Body of pancreas (tissue), 4 donors: Measurements from ENCODE around the gene PEX14.

Experiments
- CTCF ChIP-seq, 7 experiments: fragments of 450-650 bp in 4 of 7; fragments of 200-600 bp in 3 of 7; sonication (generic) in 3 of 7; IDR thresholded peaks; one replicate each; pipeline ENCODE4 v1.5.1; 2016 to 2019; ENCODE audit warnings: antibody characterized with exemption in 7 of 7
- POLR2A ChIP-seq, 3 donors: fragments of 450-650 bp; IDR thresholded peaks; one replicate each; pipeline ENCODE4 v1.6.1; 2016; ENCODE audit warnings: antibody characterized with exemption in 3 of 3, mild to moderate bottlenecking in 2 of 3

GRCh38 chr1:10506677-10507047, 31.9 kb downstream of the PEX14 start:
- TF ChIP-seq POLR2A (IDR thresholded peaks at IDR 0.05) (no peak), CTCF (IDR thresholded peaks at IDR 0.05) (no peak)
